PFSK-1 (cell line): Measurements from ENCODE around the gene KAT8.

Source experiments
- POLR2AphosphoS5 ChIP-seq: IDR thresholded peaks from 2 replicates; pipeline ENCODE4 v1.6.1; 2012; ENCODE audit warnings: low read depth, mild to moderate bottlenecking, control low read depth, low read length, moderate library complexity
- TAF1 ChIP-seq: IDR thresholded peaks from 2 replicates; pipeline ENCODE4 v1.6.1; 2012; ENCODE audit warnings: low read length, control low read depth, borderline replicate concordance; ENCODE audit not compliant: insufficient read depth

- TF ChIP-seq TAF1 (no peak), POLR2AphosphoS5 (no peak)
Measured at GRCh38 chr16:31128711-31129567, 11.5 kb downstream of the KAT8 start.
